Lower lobe of right lung (tissue), 2 donors: Measurements from ENCODE around the gene NGEF. TPM values are rescaled to one million over a fixed set of nuclear protein-coding genes. Genes with fewer than 3 reads are reported as not detected.

Experiments used
- ATAC-seq, 2 donors: fragments of 200-7000 bp; cut with Tn5 transposase; one replicate each; pipeline ENCODE4 v1.9.1; 2020 to 2022; ENCODE audit warnings: mild to moderate bottlenecking in 2 of 2, moderate library complexity in 2 of 2
- DNase-seq: peaks from one replicate; pipeline ENCODE4 v3.0.0-alpha.2; 2020
- H3K27ac ChIP-seq: fragments of 200-600 bp; one replicate; pipeline ENCODE4 v1.8.0; 2022
- H3K27me3 ChIP-seq: fragments of 200-600 bp; one replicate; pipeline ENCODE4 v1.8.0; 2022; ENCODE audit warnings: low read depth
- H3K36me3 ChIP-seq: fragments of 200-600 bp; one replicate; pipeline ENCODE4 v1.8.0; 2022; ENCODE audit warnings: mild to moderate bottlenecking
- H3K4me1 ChIP-seq: fragments of 200-600 bp; one replicate; pipeline ENCODE4 v1.8.0; 2022
- H3K4me3 ChIP-seq: fragments of 200-600 bp; one replicate; pipeline ENCODE4 v1.8.0; 2022; ENCODE audit warnings: mild to moderate bottlenecking
- H3K9me3 ChIP-seq: fragments of 200-600 bp; one replicate; pipeline ENCODE4 v1.8.0; 2022
- intact Hi-C: fragments of 100-400 bp; cut with DNase I; formaldehyde crosslinking; loops from one replicate; pipeline ENCODE4 v1.11.0; 2022
- total RNA-seq: library from RNA; stranded (reverse); fragmentation: NEBNext Ultra II Directional; extraction: Animal tissue kit (Norgen Biotek cat#: 25700); gene quantifications from one replicate; pipeline ENCODE4 v1.2.1, GENCODE V29; 2021
- TF ChIP-seq, protein P1 (sequence below): fragments of 200-600 bp; IDR thresholded peaks from one replicate; pipeline ENCODE4 v1.8.0; 2022; ENCODE audit warnings: antibody characterized with exemption, mild to moderate bottlenecking
- donor health status: DM: no; HTN: yes; CAD: no; lungs with severe emphysema.

The NGEF gene
- total RNA-seq, 1 donor from 2014 or later, result 1.7 TPM

DNA sequence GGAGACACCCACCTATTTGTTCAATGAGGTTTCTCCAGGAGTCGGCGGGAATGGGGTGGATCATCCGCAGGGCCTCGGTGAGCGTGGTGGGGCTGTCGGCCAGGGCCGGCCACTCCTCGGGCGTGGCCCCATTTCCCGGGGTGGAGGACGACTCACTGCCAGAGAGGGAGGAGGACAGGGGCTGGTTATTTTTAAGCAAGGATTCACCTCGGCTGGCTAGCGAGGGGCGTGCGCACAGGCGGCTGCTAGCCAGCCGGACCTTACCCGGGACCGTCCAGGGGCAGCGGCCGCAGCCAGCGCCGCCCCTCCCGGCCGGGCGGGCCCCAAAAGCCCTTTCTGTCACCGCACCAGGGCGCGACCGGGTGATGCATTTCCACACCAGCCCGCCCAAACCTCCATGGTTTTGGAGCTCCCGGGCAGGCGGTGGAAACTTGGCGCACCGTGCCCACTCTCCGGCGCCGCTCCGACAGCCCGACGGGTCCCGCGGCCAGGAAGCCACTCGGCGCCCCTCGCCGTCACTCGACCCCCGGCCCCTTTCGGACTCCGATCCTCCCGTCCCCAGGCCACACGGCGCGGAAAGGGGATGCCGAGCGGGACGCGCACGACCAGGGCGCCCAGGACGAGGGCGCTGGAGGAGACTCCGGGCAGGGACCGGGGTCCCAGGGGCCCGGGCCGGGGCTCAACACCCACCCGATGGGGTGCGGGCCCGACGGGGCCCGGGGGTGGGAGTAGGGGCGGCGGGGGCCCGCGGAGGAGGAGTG is 85.8 kb downstream of the NGEF start:
- H3K4me3 ChIP-seq, result peak overlapping the region; percentile 32
- peaks cover 51% of the 10 kb centered on the region for H3K27me3 ChIP-seq
- H3K36me3 ChIP-seq, result no peaks in the 10 kb centered on the region
- H3K4me1 ChIP-seq, result peaks cover 14% of the 10 kb centered on the region
- ATAC-seq (peak in 1 of 2 donors; percentile 23), DNase-seq (no peak)
- no peaks in the 10 kb centered on the region for H3K9me3 ChIP-seq
- intact Hi-C loops, result no loop called here
- TF ChIP-seq, protein P1, sequence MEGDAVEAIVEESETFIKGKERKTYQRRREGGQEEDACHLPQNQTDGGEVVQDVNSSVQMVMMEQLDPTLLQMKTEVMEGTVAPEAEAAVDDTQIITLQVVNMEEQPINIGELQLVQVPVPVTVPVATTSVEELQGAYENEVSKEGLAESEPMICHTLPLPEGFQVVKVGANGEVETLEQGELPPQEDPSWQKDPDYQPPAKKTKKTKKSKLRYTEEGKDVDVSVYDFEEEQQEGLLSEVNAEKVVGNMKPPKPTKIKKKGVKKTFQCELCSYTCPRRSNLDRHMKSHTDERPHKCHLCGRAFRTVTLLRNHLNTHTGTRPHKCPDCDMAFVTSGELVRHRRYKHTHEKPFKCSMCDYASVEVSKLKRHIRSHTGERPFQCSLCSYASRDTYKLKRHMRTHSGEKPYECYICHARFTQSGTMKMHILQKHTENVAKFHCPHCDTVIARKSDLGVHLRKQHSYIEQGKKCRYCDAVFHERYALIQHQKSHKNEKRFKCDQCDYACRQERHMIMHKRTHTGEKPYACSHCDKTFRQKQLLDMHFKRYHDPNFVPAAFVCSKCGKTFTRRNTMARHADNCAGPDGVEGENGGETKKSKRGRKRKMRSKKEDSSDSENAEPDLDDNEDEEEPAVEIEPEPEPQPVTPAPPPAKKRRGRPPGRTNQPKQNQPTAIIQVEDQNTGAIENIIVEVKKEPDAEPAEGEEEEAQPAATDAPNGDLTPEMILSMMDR, result no peak
- no peak overlapping the region for H3K27ac ChIP-seq

DNA sequence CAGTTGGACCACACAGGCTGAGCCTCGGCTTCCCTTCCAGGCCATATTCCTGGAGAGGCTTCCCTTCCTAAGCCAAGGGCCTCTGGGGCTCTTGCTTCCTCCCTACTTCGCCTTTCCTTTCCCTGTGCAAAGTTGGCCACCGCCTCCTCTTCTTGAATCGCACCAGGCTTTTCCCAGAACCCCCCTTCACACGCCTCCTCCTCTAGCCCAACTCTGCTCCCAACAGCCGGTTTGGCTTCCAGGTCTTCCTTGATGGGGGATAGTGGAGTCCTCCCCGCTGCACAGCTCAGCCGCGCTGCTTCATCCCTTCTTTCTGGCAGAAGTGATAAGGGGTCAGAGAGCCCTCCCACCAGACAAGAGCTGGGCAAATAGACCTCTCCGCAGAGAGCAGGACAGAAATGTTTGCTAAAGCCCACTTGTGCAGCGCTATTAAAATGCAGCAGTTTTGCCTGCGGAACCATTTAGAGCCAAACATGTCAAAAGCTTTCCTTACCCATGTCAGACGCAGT is 86.6 kb downstream of the NGEF start:
- Histone ChIP-seq H3K27ac (no peak overlapping the region), H3K9me3 (no peaks in the 10 kb centered on the region), H3K4me1 (peaks cover 14% of the 10 kb centered on the region), H3K4me3 (no peak overlapping the region), H3K27me3 (peaks cover 50% of the 10 kb centered on the region), H3K36me3 (no peaks in the 10 kb centered on the region)
- ATAC-seq, result no peak
- intact Hi-C loops, result no loop called here
- no peak for DNase-seq
- TF ChIP-seq, protein P1, result no peak

DNA sequence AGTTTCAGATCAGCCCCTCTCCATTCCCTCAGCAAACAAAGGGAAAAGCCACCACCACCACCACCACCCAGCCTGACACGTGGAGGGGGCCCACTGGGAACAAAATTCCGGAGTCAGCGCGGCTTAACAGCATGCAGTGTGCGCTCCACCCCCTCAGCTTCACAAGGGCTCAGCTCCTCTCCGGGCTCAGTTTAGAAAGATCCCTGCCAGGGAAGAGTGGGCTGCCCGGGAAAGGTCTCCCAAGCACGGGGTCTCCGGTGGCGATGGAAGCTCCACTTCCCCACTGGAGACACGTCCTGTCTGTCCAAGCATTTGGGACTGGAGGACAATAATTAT is 87.3 kb downstream of the NGEF start:
- ATAC-seq (no peak), DNase-seq (no peak)
- TF ChIP-seq, protein P1, result no peak
- intact Hi-C loops, result no loop called here
- Histone ChIP-seq H3K36me3 (no peaks in the 10 kb centered on the region), H3K27ac (no peak overlapping the region), H3K4me1 (peaks cover 14% of the 10 kb centered on the region), H3K27me3 (peaks cover 50% of the 10 kb centered on the region), H3K4me3 (no peak overlapping the region), H3K9me3 (no peaks in the 10 kb centered on the region)

DNA sequence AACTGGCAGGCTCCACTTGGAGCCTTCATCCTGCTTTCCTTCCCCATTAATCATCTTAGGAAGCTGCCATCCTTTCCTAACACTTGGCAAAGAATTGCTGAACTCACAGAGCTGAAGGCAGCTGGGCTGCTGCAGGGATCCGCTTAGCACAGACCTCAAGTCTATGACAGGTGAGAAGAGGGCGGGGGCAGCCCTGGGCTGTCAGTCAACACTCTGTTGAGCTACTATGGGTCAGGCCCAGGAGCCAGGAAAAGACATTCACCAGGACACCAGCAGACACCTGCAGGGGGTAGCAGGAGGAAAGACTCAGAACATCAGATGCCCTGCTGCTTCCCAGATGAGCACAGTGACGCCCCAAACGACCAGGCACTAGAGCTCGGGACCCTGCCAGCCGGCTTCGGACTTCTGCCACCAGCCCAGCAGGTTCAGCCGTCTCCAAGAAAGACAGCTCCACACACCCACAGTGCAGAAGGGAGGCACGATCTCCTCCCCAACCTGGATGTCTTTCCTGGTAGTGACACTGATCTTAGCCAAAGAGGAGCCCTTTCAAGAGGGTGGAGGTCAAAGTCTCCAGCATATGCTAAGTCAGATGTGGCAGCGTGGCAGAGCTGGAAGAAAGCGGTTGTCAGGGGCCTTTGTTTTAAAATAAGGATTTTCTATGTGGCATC is 87.8 kb downstream of the NGEF start:
- Histone ChIP-seq H3K9me3 (no peaks in the 10 kb centered on the region), H3K4me3 (no peak overlapping the region), H3K27ac (no peak overlapping the region), H3K36me3 (no peaks in the 10 kb centered on the region), H3K4me1 (peaks cover 14% of the 10 kb centered on the region), H3K27me3 (peaks cover 51% of the 10 kb centered on the region)
- intact Hi-C loops, result no loop called here
- TF ChIP-seq, protein P1, result no peak
- ATAC-seq, result no peak
- no peak for DNase-seq

DNA sequence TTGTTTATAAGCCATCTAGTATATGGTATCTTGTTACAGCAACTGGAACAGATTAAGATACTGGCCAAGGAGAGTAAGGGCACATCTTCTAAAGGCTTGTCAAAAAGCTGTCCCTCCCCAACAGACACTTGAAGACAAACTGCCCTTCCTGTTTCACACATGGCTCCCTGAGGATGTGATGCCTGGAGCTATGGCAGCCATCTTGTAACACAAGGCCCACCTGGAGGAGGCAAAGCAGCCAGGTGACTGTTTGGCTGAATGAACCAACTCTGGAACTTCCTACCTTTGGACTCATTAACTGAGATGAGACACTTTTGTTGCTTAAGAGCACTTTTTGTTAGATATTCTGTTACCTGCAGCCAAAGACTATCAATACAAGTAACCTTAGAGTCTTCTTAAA is 88.6 kb downstream of the NGEF start:
- TF ChIP-seq, protein P1, result no peak
- Histone ChIP-seq H3K9me3 (no peaks in the 10 kb centered on the region), H3K27me3 (peaks cover 52% of the 10 kb centered on the region), H3K4me3 (no peak overlapping the region), H3K4me1 (peaks cover 14% of the 10 kb centered on the region), H3K27ac (no peak overlapping the region), H3K36me3 (no peaks in the 10 kb centered on the region)
- intact Hi-C loops, result no loop called here
- no peak for DNase-seq
- no peak for ATAC-seq
